Measurements from ENCODE around the gene ELOVL5.

GRCh38 chr6:53357576-53358360, 9.0 kb upstream of the ELOVL5 start:
- TF ChIP-seq POLR2A (IDR thresholded peaks at IDR 0.05) (no peak), CTCF (IDR thresholded peaks at IDR 0.05) (no peak)

All from thyroid gland (tissue), 4 donors.